GM18517 (cell line): ENCODE data around the gene FANCE.
A peak's percentile ranks its signal among the peaks of the same experiment; 100 is the strongest.

Experiments
- ATAC-seq: cut with Tn5 transposase; IDR thresholded peaks from one replicate; pipeline ENCODE4 v1.9.1; 2021; ENCODE audit warnings: mild to moderate bottlenecking, moderate library complexity; ENCODE audit not compliant: unreplicated experiment

Gene FANCE

GRCh38 chr6:35465646-35466045, 13.5 kb downstream of the FANCE start:
- ATAC-seq = no peak

- peak; percentile 74 for ATAC-seq
Observed at GRCh38 chr6:35468181-35468979, 16.2 kb downstream of the FANCE start, which contains the start of gene RPL10A. Gene RPL10A, plus strand, starts transcription at chr6:35468401. Its CDS starts 34 bp downstream, at chr6:35468435.

- ATAC-seq = no peak
Observed at GRCh38 chr6:35468980-35469750, 17.0 kb downstream of the FANCE start.

GRCh38 chr6:35469751-35470662, 17.9 kb downstream of the FANCE start:
- no peak for ATAC-seq

- ATAC-seq = no peak
Observed at GRCh38 chr6:35470663-35471120, 18.6 kb downstream of the FANCE start.

- no peak for ATAC-seq
Observed at GRCh38 chr6:35471836-35472345, 19.8 kb downstream of the FANCE start.

- ATAC-seq = no peak
Observed at GRCh38 chr6:35473075-35473849, 21.1 kb downstream of the FANCE start.

GRCh38 chr6:35473850-35474130, 21.7 kb downstream of the FANCE start:
- no peak for ATAC-seq

GRCh38 chr6:35474131-35474941, 22.2 kb downstream of the FANCE start:
- no peak for ATAC-seq

GRCh38 chr6:35474942-35475570, 22.9 kb downstream of the FANCE start:
- no peak for ATAC-seq

- ATAC-seq = no peak
Observed at GRCh38 chr6:35475573-35475972, 23.4 kb downstream of the FANCE start.

- no peak for ATAC-seq
Observed at GRCh38 chr6:35476004-35476403, 23.9 kb downstream of the FANCE start.

GRCh38 chr6:35477028-35477427, 24.9 kb downstream of the FANCE start:
- no peak for ATAC-seq

- ATAC-seq = no peak
Observed at GRCh38 chr6:35477551-35478179, 25.5 kb downstream of the FANCE start.

- no peak for ATAC-seq
Observed at GRCh38 chr6:35478259-35478658, 26.1 kb downstream of the FANCE start.

- no peak for ATAC-seq
Observed at GRCh38 chr6:35480176-35480575, 28.0 kb downstream of the FANCE start.

GRCh38 chr6:35481226-35481625, 29.1 kb downstream of the FANCE start:
- ATAC-seq = no peak

- no peak for ATAC-seq
Observed at GRCh38 chr6:35483062-35483461, 30.9 kb downstream of the FANCE start.
